ENCODE results near the gene CHMP4A.

DNA sequence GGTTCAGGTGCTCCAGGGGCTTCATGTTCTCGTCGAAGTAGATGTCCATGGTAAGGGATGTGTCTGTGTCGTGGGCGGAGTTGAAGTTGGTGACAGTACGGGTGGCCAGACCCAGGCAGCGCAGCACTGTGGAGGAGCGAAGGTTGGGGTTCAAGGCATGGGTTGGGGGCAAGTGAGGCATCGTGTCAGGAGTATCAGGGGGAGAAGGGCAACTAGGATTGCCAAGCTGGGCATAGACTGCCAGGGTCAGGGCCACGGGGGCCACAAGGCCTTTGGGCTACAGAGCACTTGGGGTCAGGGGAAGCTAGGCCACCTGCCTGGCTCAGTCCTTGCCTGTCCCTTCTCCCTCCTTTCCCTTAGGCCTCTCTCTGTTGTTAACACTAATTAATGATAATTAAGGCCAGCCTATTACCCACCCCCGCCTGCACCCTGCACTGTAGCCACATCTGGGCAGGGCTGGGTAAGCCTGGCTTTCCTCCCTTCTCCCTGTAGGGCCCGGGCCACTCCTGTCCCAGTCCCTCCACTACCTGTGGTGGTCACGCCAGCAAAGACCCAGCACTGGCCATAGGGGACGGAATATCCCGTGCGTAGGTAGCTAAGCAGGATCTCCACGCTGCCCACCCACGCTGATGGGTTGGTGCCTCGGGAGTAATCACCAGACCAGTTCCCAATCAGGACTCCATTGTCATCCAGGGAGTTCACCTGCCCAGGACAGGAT lies 45.4 kb upstream of the CHMP4A start:
- TF ChIP-seq CTCF (conservative IDR thresholded peaks at IDR 0.05; ENCODE audit: low read depth, low read length): no peak
- TF ChIP-seq EZH2 (IDR thresholded peaks at IDR 0.05; ENCODE audit: low read length, unreplicated experiment): no peak
